RWPE2 (cell line): ENCODE results near the gene GET4.

Experiments
- ATAC-seq: fragments of 200-7000 bp; cut with Tn5 transposase; 3 replicates; pipeline ENCODE4 v1.9.1; 2021; ENCODE audit warnings: low read depth
- DNase-seq: peaks from one replicate; pipeline ENCODE4 v3.0.0-alpha.2; 2020; ENCODE audit warnings: low spot score
- H3K27ac ChIP-seq: fragments of 450-650 bp; 2 replicates; pipeline ENCODE4 v1.5.1; 2017; ENCODE audit warnings: mild to moderate bottlenecking; ENCODE audit not compliant: poor library complexity, severe bottlenecking
- H3K27me3 ChIP-seq: fragments of 250-450 bp; sonication (Bioruptor Pico); 2 replicates; pipeline ENCODE4 v1.5.1; 2021; ENCODE audit warnings: mild to moderate bottlenecking, moderate library complexity; ENCODE audit not compliant: insufficient read depth, poor library complexity, severe bottlenecking
- H3K36me3 ChIP-seq: fragments of 250-450 bp; sonication (Bioruptor Pico); 2 replicates; pipeline ENCODE4 v1.5.1; 2020; ENCODE audit warnings: low read depth, mild to moderate bottlenecking, moderate library complexity
- H3K4me1 ChIP-seq: fragments of 250-450 bp; sonication (Bioruptor Pico); 2 replicates; pipeline ENCODE4 v1.5.1; 2021; ENCODE audit warnings: mild to moderate bottlenecking, moderate library complexity; ENCODE audit not compliant: insufficient read depth, poor library complexity, severe bottlenecking
- H3K4me3 ChIP-seq: fragments of 250-450 bp; sonication (Bioruptor Pico); 2 replicates; pipeline ENCODE4 v1.5.1; 2021; ENCODE audit warnings: mild to moderate bottlenecking, moderate library complexity; ENCODE audit not compliant: severe bottlenecking
- H3K9me3 ChIP-seq: fragments of 250-450 bp; sonication (Bioruptor Pico); 2 replicates; pipeline ENCODE4 v1.5.1; 2021; ENCODE audit warnings: mild to moderate bottlenecking, moderate library complexity; ENCODE audit not compliant: severe bottlenecking
- CTCF ChIP-seq: fragments of 450-650 bp; IDR thresholded peaks from one replicate; pipeline ENCODE4 v1.5.1; 2017; ENCODE audit warnings: mild to moderate bottlenecking, moderate library complexity; ENCODE audit not compliant: poor library complexity, severe bottlenecking

GET4 gene

GRCh38 chr7:849781-850180, 26.6 kb upstream of the GET4 start:
- no peak for DNase-seq
- no peak for ATAC-seq
- peaks cover 76% of the 10 kb centered on the region for H3K36me3 ChIP-seq

GRCh38 chr7:851204-851603, 25.1 kb upstream of the GET4 start:
- Histone ChIP-seq H3K4me3 (no peak overlapping the region), H3K27ac (no peak overlapping the region), H3K4me1 (no peaks in the 10 kb centered on the region), H3K27me3 (no peaks in the 10 kb centered on the region), H3K36me3 (peaks cover 77% of the 10 kb centered on the region), H3K9me3 (no peaks in the 10 kb centered on the region)
- DNase-seq = no peak
- TF ChIP-seq CTCF = no peak
- no peak for ATAC-seq

More at GRCh38 chr7:849781-850180, 26.6 kb upstream of the GET4 start:
- no peaks in the 10 kb centered on the region for H3K27me3 ChIP-seq
- no peak overlapping the region for H3K27ac ChIP-seq
- H3K9me3 ChIP-seq = no peaks in the 10 kb centered on the region
- no peaks in the 10 kb centered on the region for H3K4me1 ChIP-seq
- no peak for TF ChIP-seq CTCF
- no peak overlapping the region for H3K4me3 ChIP-seq

- Histone ChIP-seq H3K36me3 (peaks cover 91% of the 10 kb centered on the region), H3K27me3 (no peaks in the 10 kb centered on the region), H3K4me3 (no peak overlapping the region), H3K27ac (no peak overlapping the region), H3K9me3 (no peaks in the 10 kb centered on the region), H3K4me1 (no peaks in the 10 kb centered on the region)
- no peak for TF ChIP-seq CTCF
- no peak for ATAC-seq
- DNase-seq = no peak
Measured at GRCh38 chr7:853366-854117, 22.8 kb upstream of the GET4 start.

GRCh38 chr7:854118-854775, 22.1 kb upstream of the GET4 start:
- Histone ChIP-seq H3K9me3 (no peaks in the 10 kb centered on the region), H3K4me3 (no peak overlapping the region), H3K27ac (no peak overlapping the region), H3K4me1 (no peaks in the 10 kb centered on the region), H3K27me3 (no peaks in the 10 kb centered on the region), H3K36me3 (peaks cover 89% of the 10 kb centered on the region)
- no peak for DNase-seq
- ATAC-seq = no peak
- no peak for TF ChIP-seq CTCF
